Activated naive CD8-positive, alpha-beta T cell treated with anti-CD3 and anti-CD28 coated beads, Interleukin-2, amount 50 U/mL, for 24 hours (primary cell): ENCODE data around the gene MTAP.

ENCODE experiments used
- ATAC-seq: fragments of 150-1000 bp; cut with Tn5 transposase; one replicate; pipeline ENCODE4 v1.10.0; 2021
- DNase-seq: peaks from one replicate; pipeline ENCODE4 v3.0.0; 2021
- H3K27ac Mint-ChIP-seq: one replicate; pipeline ENCODE4 v1.8.0; 2021; ENCODE audit warnings: mild to moderate bottlenecking, mixed read lengths
- H3K27me3 Mint-ChIP-seq: one replicate; pipeline ENCODE4 v1.8.0; 2021; ENCODE audit warnings: mixed read lengths
- H3K36me3 Mint-ChIP-seq: one replicate; pipeline ENCODE4 v1.8.0; 2021; ENCODE audit warnings: low read depth, mixed read lengths
- H3K4me1 Mint-ChIP-seq: one replicate; pipeline ENCODE4 v1.8.0; 2021; ENCODE audit warnings: mixed read lengths
- H3K4me3 Mint-ChIP-seq: one replicate; pipeline ENCODE4 v1.8.0; 2021; ENCODE audit warnings: mild to moderate bottlenecking, moderate library complexity, mixed read lengths
- H3K9me3 Mint-ChIP-seq: one replicate; pipeline ENCODE4 v1.8.0; 2021; ENCODE audit warnings: mixed read lengths

The MTAP gene

GRCh38 chr9:21852754-21853153 lies 50.3 kb downstream of the MTAP start:
- H3K9me3 Mint-ChIP-seq = no peaks in the 10 kb centered on the region
- H3K4me3 Mint-ChIP-seq = no peak overlapping the region
- peaks cover 78% of the 10 kb centered on the region for H3K36me3 Mint-ChIP-seq
- H3K27ac Mint-ChIP-seq = no peak overlapping the region
- no peaks in the 10 kb centered on the region for H3K27me3 Mint-ChIP-seq
- ATAC-seq = peak; percentile 77
- DNase-seq = no peak
- peaks cover 14% of the 10 kb centered on the region for H3K4me1 Mint-ChIP-seq

- Mint-ChIP-seq H3K9me3 (no peaks in the 10 kb centered on the region), H3K4me3 (no peak overlapping the region), H3K4me1 (peaks cover 14% of the 10 kb centered on the region), H3K36me3 (peaks cover 76% of the 10 kb centered on the region), H3K27me3 (no peaks in the 10 kb centered on the region), H3K27ac (no peak overlapping the region)
- DNase-seq (no peak), ATAC-seq (no peak)
These were observed 51.0 kb downstream of the MTAP start for GRCh38 chr9:21853414-21853813.

GRCh38 chr9:21854119-21854518 lies 51.7 kb downstream of the MTAP start:
- DNase-seq (no peak), ATAC-seq (no peak)
- Mint-ChIP-seq H3K4me3 (no peak overlapping the region), H3K9me3 (no peaks in the 10 kb centered on the region), H3K36me3 (peaks cover 76% of the 10 kb centered on the region), H3K27me3 (no peaks in the 10 kb centered on the region), H3K4me1 (peaks cover 14% of the 10 kb centered on the region), H3K27ac (no peak overlapping the region)

- ATAC-seq (no peak), DNase-seq (no peak)
- Mint-ChIP-seq H3K36me3 (peaks cover 77% of the 10 kb centered on the region), H3K27me3 (no peaks in the 10 kb centered on the region), H3K27ac (no peak overlapping the region), H3K4me1 (peaks cover 14% of the 10 kb centered on the region), H3K9me3 (no peaks in the 10 kb centered on the region), H3K4me3 (no peak overlapping the region)
These were observed 52.2 kb downstream of the MTAP start for GRCh38 chr9:21854594-21854993.

DNA sequence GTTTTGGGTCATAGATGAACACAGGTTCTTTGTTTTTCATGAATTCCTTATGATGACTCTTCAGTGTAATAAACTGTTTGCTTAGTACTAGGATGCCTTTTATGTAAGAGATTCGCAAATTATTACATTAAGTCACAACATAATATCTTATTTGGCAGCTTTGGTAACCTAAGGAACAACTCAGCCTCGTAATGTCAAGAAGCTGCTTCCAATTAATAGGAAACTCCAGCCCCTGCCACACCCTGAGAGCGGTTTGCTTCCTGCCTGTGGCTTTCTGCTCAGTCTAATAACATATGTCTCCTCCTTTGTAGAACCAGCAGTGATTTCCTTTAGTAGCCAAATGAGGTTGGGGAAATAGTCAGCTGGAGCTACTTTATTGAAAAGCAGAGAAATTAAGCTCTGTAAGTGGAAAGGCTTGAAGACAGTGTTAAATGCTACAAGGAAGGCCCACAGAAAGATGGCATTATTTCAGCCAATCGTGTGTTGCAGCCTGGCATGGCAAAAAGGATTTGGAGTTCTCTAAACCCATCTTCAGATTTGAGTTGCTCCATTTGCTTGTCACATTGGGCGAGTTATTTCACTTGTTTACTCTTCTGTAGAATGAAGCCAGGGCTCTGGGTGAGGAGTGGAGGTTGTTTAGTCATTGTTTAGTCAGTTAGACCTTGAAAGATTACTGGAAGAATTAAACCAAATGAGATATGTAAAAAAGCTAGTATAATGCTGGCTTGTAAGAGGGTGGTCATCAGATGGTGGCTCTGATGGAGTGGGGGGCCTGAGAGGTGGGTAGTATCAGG lies 54.1 kb downstream of the MTAP start:
- H3K27me3 Mint-ChIP-seq = no peaks in the 10 kb centered on the region
- H3K4me3 Mint-ChIP-seq = no peak overlapping the region
- H3K27ac Mint-ChIP-seq = no peak overlapping the region

DNA sequence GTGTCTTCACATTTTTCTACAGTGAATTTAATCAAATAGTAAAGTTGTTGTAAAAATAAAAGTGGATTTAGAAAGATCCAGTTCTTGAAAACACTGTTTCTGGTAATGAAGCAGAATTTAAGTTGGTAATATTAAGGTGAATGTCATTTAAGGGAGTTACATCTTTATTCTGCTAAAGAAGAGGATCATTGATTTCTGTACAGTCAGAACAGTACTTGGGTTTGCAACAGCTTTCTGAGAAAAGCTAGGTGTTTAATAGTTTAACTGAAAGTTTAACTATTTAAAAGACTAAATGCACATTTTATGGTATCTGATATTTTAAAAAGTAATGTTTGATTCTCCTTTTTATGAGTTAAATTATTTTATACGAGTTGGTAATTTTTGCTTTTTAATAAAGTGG lies 60.4 kb downstream of the MTAP start:
- no peak overlapping the region for H3K27ac Mint-ChIP-seq
- H3K9me3 Mint-ChIP-seq = no peaks in the 10 kb centered on the region
- peaks cover 2% of the 10 kb centered on the region for H3K4me1 Mint-ChIP-seq
- H3K27me3 Mint-ChIP-seq = no peaks in the 10 kb centered on the region
- ATAC-seq (no peak), DNase-seq (no peak)
- no peak overlapping the region for H3K4me3 Mint-ChIP-seq
- peaks cover 77% of the 10 kb centered on the region for H3K36me3 Mint-ChIP-seq

More for the DNA sequence above, 54.1 kb downstream of the MTAP start:
- peaks cover 11% of the 10 kb centered on the region for H3K4me1 Mint-ChIP-seq
- DNase-seq = no peak
- H3K9me3 Mint-ChIP-seq = no peaks in the 10 kb centered on the region
- no peak for ATAC-seq
- H3K36me3 Mint-ChIP-seq = peaks cover 76% of the 10 kb centered on the region

- H3K27ac Mint-ChIP-seq = no peak overlapping the region
- no peak for DNase-seq
- peaks cover 2% of the 10 kb centered on the region for H3K4me1 Mint-ChIP-seq
- no peaks in the 10 kb centered on the region for H3K9me3 Mint-ChIP-seq
- no peak for ATAC-seq
- H3K27me3 Mint-ChIP-seq = no peaks in the 10 kb centered on the region
- H3K4me3 Mint-ChIP-seq = no peak overlapping the region
- peaks cover 63% of the 10 kb centered on the region for H3K36me3 Mint-ChIP-seq
These were observed 62.1 kb downstream of the MTAP start for GRCh38 chr9:21864505-21864904.

- Mint-ChIP-seq H3K9me3 (no peaks in the 10 kb centered on the region), H3K27ac (no peak overlapping the region), H3K4me3 (no peak overlapping the region), H3K4me1 (peaks cover 2% of the 10 kb centered on the region), H3K27me3 (no peaks in the 10 kb centered on the region), H3K36me3 (peaks cover 52% of the 10 kb centered on the region)
- no peak for ATAC-seq
- DNase-seq = no peak
These were observed 63.9 kb downstream of the MTAP start for GRCh38 chr9:21866302-21866701.

GRCh38 chr9:21871256-21871975 lies 69.0 kb downstream of the MTAP start:
- Mint-ChIP-seq H3K4me3 (no peak overlapping the region), H3K9me3 (peaks cover 14% of the 10 kb centered on the region), H3K4me1 (no peaks in the 10 kb centered on the region), H3K27ac (no peak overlapping the region), H3K36me3 (peaks cover 49% of the 10 kb centered on the region), H3K27me3 (no peaks in the 10 kb centered on the region)
- no peak for DNase-seq
- ATAC-seq = no peak

- no peaks in the 10 kb centered on the region for H3K4me1 Mint-ChIP-seq
- no peak overlapping the region for H3K27ac Mint-ChIP-seq
- H3K27me3 Mint-ChIP-seq = no peaks in the 10 kb centered on the region
- DNase-seq = no peak
- H3K9me3 Mint-ChIP-seq = peaks cover 20% of the 10 kb centered on the region
- no peak overlapping the region for H3K4me3 Mint-ChIP-seq
- ATAC-seq = no peak
- peaks cover 54% of the 10 kb centered on the region for H3K36me3 Mint-ChIP-seq
These were observed 70.3 kb downstream of the MTAP start for GRCh38 chr9:21872696-21873095.

GRCh38 chr9:21873540-21874221 lies 71.2 kb downstream of the MTAP start:
- Mint-ChIP-seq H3K4me1 (no peaks in the 10 kb centered on the region), H3K4me3 (no peak overlapping the region), H3K9me3 (peaks cover 27% of the 10 kb centered on the region), H3K27ac (no peak overlapping the region), H3K36me3 (peaks cover 59% of the 10 kb centered on the region), H3K27me3 (no peaks in the 10 kb centered on the region)
- no peak for DNase-seq
- no peak for ATAC-seq

- Mint-ChIP-seq H3K4me1 (no peaks in the 10 kb centered on the region), H3K36me3 (peaks cover 80% of the 10 kb centered on the region), H3K27me3 (no peaks in the 10 kb centered on the region), H3K27ac (no peak overlapping the region), H3K4me3 (no peak overlapping the region), H3K9me3 (peaks cover 48% of the 10 kb centered on the region)
- ATAC-seq (no peak), DNase-seq (no peak)
These were observed 73.5 kb downstream of the MTAP start for GRCh38 chr9:21875893-21876292.

DNA sequence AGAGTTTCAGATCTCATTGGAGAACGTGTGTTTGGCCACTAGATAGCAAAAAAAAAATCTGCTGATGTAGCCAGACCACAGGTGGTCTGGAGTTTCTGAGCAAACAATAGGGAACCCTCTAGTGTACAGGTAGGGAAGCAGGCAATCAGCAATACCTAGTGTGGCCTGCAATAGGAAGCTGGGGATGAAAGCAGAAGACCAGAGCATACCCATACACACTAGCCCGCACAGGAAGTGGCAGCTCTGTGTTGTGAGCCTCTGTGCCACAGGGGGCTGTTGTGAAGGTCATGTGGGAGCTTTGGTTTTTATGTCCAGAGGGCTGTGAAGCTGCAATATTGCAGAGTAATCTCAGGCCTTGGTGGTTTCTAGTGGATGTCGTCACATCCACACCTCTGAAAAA lies 81.2 kb downstream of the MTAP start:
- H3K4me1 Mint-ChIP-seq = no peaks in the 10 kb centered on the region
- ATAC-seq = peak; percentile 61
- H3K4me3 Mint-ChIP-seq = no peak overlapping the region
- H3K27me3 Mint-ChIP-seq = no peaks in the 10 kb centered on the region
- H3K9me3 Mint-ChIP-seq = peaks cover 51% of the 10 kb centered on the region
- H3K27ac Mint-ChIP-seq = no peak overlapping the region
- peaks cover 55% of the 10 kb centered on the region for H3K36me3 Mint-ChIP-seq
- DNase-seq = no peak

DNA sequence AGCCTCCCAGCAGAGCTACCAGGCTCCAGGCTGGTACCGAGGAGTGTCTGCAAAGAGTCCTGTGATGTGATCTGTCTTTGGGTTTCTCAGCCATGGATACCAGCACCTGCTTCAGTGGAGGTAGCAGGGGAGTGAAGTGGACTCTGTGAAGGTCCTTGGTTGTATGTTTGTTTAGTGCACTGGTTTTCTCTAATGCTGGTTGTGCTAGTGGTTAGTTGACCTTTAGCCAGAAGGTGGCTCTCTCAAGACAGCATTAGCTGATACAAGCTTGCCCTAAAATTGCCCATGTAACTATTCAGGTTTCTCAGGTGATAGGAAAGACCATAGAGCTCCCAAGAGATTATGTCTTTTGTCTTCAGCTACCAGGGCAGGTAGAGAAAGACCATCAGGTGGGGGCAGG lies 87.2 kb downstream of the MTAP start:
- no peaks in the 10 kb centered on the region for H3K27me3 Mint-ChIP-seq
- peaks cover 52% of the 10 kb centered on the region for H3K9me3 Mint-ChIP-seq
- no peak for ATAC-seq
- DNase-seq = no peak
- H3K36me3 Mint-ChIP-seq = peaks cover 69% of the 10 kb centered on the region
- H3K4me1 Mint-ChIP-seq = no peaks in the 10 kb centered on the region
- H3K27ac Mint-ChIP-seq = no peak overlapping the region
- H3K4me3 Mint-ChIP-seq = no peak overlapping the region

- Mint-ChIP-seq H3K36me3 (peaks cover 68% of the 10 kb centered on the region), H3K27me3 (no peaks in the 10 kb centered on the region), H3K4me1 (no peaks in the 10 kb centered on the region), H3K4me3 (no peak overlapping the region), H3K27ac (no peak overlapping the region), H3K9me3 (peaks cover 50% of the 10 kb centered on the region)
- DNase-seq (no peak), ATAC-seq (no peak)
These were observed 88.3 kb downstream of the MTAP start for GRCh38 chr9:21890696-21891095.
